RWPE2 (cell line): ENCODE results near the gene SULT2B1.

Experiments used
- ATAC-seq: fragments of 200-7000 bp; cut with Tn5 transposase; 3 replicates; pipeline ENCODE4 v1.9.1; 2021; ENCODE audit warnings: low read depth
- DNase-seq: peaks from one replicate; pipeline ENCODE4 v3.0.0-alpha.2; 2020; ENCODE audit warnings: low spot score
- H3K27ac ChIP-seq: fragments of 450-650 bp; 2 replicates; pipeline ENCODE4 v1.5.1; 2017; ENCODE audit warnings: mild to moderate bottlenecking; ENCODE audit not compliant: poor library complexity, severe bottlenecking
- H3K27me3 ChIP-seq: fragments of 250-450 bp; sonication (Bioruptor Pico); 2 replicates; pipeline ENCODE4 v1.5.1; 2021; ENCODE audit warnings: mild to moderate bottlenecking, moderate library complexity; ENCODE audit not compliant: insufficient read depth, poor library complexity, severe bottlenecking
- H3K36me3 ChIP-seq: fragments of 250-450 bp; sonication (Bioruptor Pico); 2 replicates; pipeline ENCODE4 v1.5.1; 2020; ENCODE audit warnings: low read depth, mild to moderate bottlenecking, moderate library complexity
- H3K4me1 ChIP-seq: fragments of 250-450 bp; sonication (Bioruptor Pico); 2 replicates; pipeline ENCODE4 v1.5.1; 2021; ENCODE audit warnings: mild to moderate bottlenecking, moderate library complexity; ENCODE audit not compliant: insufficient read depth, poor library complexity, severe bottlenecking
- H3K4me3 ChIP-seq: fragments of 250-450 bp; sonication (Bioruptor Pico); 2 replicates; pipeline ENCODE4 v1.5.1; 2021; ENCODE audit warnings: mild to moderate bottlenecking, moderate library complexity; ENCODE audit not compliant: severe bottlenecking
- H3K9me3 ChIP-seq: fragments of 250-450 bp; sonication (Bioruptor Pico); 2 replicates; pipeline ENCODE4 v1.5.1; 2021; ENCODE audit warnings: mild to moderate bottlenecking, moderate library complexity; ENCODE audit not compliant: severe bottlenecking
- TF ChIP-seq, protein P1 (sequence below): fragments of 450-650 bp; IDR thresholded peaks from one replicate; pipeline ENCODE4 v1.5.1; 2017; ENCODE audit warnings: mild to moderate bottlenecking, moderate library complexity; ENCODE audit not compliant: poor library complexity, severe bottlenecking

The SULT2B1 gene

DNA sequence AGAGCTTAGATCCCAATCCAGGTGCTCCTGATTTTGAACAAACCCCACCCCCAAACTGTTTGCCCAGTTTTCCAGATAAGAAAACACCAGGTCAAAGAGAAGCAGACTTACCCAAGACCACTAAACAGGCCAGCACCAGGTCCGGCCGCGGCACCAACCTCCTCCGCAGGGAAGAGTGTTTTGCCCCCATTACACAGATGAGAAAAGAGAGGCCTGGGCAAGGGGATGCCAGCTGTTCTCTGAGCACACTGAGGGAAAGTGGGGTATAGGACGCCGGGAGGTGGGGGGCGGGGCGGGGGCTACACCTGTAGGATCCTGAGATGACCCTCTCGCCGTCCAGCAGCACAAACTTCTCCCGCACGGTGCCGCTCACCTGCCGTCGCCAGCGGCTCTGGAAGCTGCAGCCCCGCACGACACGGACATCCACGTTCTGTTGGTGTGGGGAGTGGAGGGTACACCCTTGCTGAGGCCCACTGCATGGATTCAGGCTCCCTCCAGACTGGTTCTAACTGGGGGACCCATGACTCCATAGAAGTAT, 57.7 kb downstream of the SULT2B1 start:
- TF ChIP-seq, protein P1, sequence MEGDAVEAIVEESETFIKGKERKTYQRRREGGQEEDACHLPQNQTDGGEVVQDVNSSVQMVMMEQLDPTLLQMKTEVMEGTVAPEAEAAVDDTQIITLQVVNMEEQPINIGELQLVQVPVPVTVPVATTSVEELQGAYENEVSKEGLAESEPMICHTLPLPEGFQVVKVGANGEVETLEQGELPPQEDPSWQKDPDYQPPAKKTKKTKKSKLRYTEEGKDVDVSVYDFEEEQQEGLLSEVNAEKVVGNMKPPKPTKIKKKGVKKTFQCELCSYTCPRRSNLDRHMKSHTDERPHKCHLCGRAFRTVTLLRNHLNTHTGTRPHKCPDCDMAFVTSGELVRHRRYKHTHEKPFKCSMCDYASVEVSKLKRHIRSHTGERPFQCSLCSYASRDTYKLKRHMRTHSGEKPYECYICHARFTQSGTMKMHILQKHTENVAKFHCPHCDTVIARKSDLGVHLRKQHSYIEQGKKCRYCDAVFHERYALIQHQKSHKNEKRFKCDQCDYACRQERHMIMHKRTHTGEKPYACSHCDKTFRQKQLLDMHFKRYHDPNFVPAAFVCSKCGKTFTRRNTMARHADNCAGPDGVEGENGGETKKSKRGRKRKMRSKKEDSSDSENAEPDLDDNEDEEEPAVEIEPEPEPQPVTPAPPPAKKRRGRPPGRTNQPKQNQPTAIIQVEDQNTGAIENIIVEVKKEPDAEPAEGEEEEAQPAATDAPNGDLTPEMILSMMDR = no peak
- Histone ChIP-seq H3K9me3 (no peaks in the 10 kb centered on the region), H3K27me3 (no peaks in the 10 kb centered on the region), H3K4me1 (peaks cover 3% of the 10 kb centered on the region), H3K27ac (no peak overlapping the region), H3K36me3 (no peaks in the 10 kb centered on the region), H3K4me3 (no peak overlapping the region)
- no peak for DNase-seq
- no peak for ATAC-seq

GRCh38 chr19:48611872-48612271, 59.9 kb downstream of the SULT2B1 start:
- ATAC-seq = no peak
- peaks cover 15% of the 10 kb centered on the region for H3K4me1 ChIP-seq

GRCh38 chr19:48613024-48613851, 61.3 kb downstream of the SULT2B1 start:
- Histone ChIP-seq H3K9me3 (no peaks in the 10 kb centered on the region), H3K27me3 (no peaks in the 10 kb centered on the region), H3K4me1 (peaks cover 25% of the 10 kb centered on the region), H3K36me3 (peaks cover 33% of the 10 kb centered on the region), H3K4me3 (no peak overlapping the region), H3K27ac (peak overlapping the region; percentile 78)
- ATAC-seq = no peak
- TF ChIP-seq, protein P1 = no peak
- no peak for DNase-seq

More at GRCh38 chr19:48611872-48612271, 59.9 kb downstream of the SULT2B1 start:
- H3K36me3 ChIP-seq = peaks cover 19% of the 10 kb centered on the region
- no peak for DNase-seq
- H3K4me3 ChIP-seq = no peak overlapping the region
- TF ChIP-seq, protein P1 = no peak
- H3K27ac ChIP-seq = no peak overlapping the region
- no peaks in the 10 kb centered on the region for H3K27me3 ChIP-seq
- H3K9me3 ChIP-seq = no peaks in the 10 kb centered on the region

GRCh38 chr19:48613852-48614435, 62.0 kb downstream of the SULT2B1 start:
- ATAC-seq (peak; percentile 2; the same call in 2 of the 3 replicates), DNase-seq (no peak)
- Histone ChIP-seq H3K27ac (peak overlapping the region; percentile 78), H3K27me3 (no peaks in the 10 kb centered on the region), H3K4me3 (peak overlapping the region; percentile 13), H3K9me3 (no peaks in the 10 kb centered on the region), H3K36me3 (peaks cover 36% of the 10 kb centered on the region), H3K4me1 (peaks cover 25% of the 10 kb centered on the region)
- TF ChIP-seq, protein P1 = no peak
